BLaER1 (cell line): Measurements from ENCODE around the gene SCFD2.

Experiments used
- H3K27ac ChIP-seq: shearing (Covaris generic); formaldehyde crosslinking; 2 replicates; pipeline ENCODE4 v1.8.1; 2022
- H3K27me3 ChIP-seq: shearing (Covaris generic); formaldehyde crosslinking; 2 replicates; pipeline ENCODE4 v1.8.1; 2022
- H3K36me3 ChIP-seq: shearing (Covaris generic); formaldehyde crosslinking; 2 replicates; pipeline ENCODE4 v1.8.1; 2022
- H3K4me1 ChIP-seq: shearing (Covaris generic); formaldehyde crosslinking; 2 replicates; pipeline ENCODE4 v1.8.1; 2022
- H3K4me2 ChIP-seq: shearing (Covaris generic); formaldehyde crosslinking; 2 replicates; pipeline ENCODE4 v1.8.1; 2022
- H3K4me3 ChIP-seq: shearing (Covaris generic); formaldehyde crosslinking; 2 replicates; pipeline ENCODE4 v1.8.1; 2022
- H3K9ac ChIP-seq: shearing (Covaris generic); formaldehyde crosslinking; 2 replicates; pipeline ENCODE4 v1.8.1; 2022
- H3K9me3 ChIP-seq: shearing (Covaris generic); formaldehyde crosslinking; 2 replicates; pipeline ENCODE4 v1.8.1; 2022
- H4K20me1 ChIP-seq: shearing (Covaris generic); formaldehyde crosslinking; 2 replicates; pipeline ENCODE4 v1.8.1; 2022
- Cebpa-rat ChIP-seq: shearing (Covaris generic); IDR thresholded peaks from 2 replicates; pipeline ENCODE4 v1.8.1; 2022

Gene SCFD2

DNA sequence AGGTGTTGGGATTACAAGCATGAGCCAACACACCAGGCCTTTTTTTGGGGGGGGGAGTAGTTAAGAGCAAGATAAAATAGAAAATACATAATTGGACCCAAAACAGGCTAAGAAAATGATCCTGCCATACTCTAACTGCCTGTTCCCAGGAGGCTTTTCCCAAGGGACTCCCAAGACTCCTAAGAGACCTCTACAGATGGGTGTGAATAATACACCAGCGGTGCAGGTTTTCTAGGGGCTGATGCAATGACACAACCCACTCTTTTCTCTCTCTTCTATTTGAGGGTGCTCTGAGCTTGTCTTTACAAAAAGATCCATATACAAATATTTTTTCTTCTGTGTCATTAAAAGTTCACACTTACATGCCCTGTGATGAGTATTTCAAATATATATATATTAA, 386.8 kb downstream of the SCFD2 start:
- no peaks in the 10 kb centered on the region for H4K20me1 ChIP-seq
- no peak for TF ChIP-seq Cebpa-rat

DNA sequence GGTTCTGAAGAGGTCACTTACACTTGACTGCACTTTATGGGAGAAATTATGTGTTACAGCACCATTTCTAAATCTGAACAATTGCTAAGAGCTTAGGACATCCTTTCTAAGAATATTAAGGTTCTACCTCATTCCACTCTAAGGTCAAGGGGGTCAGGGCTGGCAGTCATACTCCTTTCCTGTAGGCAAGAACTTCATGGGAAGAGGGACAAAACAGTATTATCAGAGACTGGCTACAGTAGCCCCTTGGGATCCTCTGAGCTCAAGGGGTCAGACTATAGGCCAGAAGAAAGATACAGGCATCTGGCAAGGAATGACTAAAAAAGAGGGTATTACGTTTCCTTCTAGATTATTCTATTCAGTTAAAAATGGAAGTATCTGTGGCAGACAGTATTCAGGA, 388.6 kb downstream of the SCFD2 start:
- Histone ChIP-seq H3K36me3 (no peaks in the 10 kb centered on the region), H3K4me2 (no peak overlapping the region), H3K4me1 (peaks cover 7% of the 10 kb centered on the region; the same call in 1 of the 2 replicates), H3K27me3 (no peaks in the 10 kb centered on the region), H3K27ac (no peak overlapping the region), H3K4me3 (no peak overlapping the region), H3K9ac (no peak overlapping the region), H3K9me3 (no peaks in the 10 kb centered on the region), H4K20me1 (no peaks in the 10 kb centered on the region)
- no peak for TF ChIP-seq Cebpa-rat

More for the DNA sequence above, 386.8 kb downstream of the SCFD2 start:
- H3K27ac ChIP-seq, result no peak overlapping the region
- no peaks in the 10 kb centered on the region for H3K9me3 ChIP-seq
- peaks cover 11% of the 10 kb centered on the region for H3K4me1 ChIP-seq
- no peaks in the 10 kb centered on the region for H3K27me3 ChIP-seq
- no peak overlapping the region for H3K4me2 ChIP-seq
- H3K9ac ChIP-seq, result no peak overlapping the region
- no peaks in the 10 kb centered on the region for H3K36me3 ChIP-seq
- no peak overlapping the region for H3K4me3 ChIP-seq

DNA sequence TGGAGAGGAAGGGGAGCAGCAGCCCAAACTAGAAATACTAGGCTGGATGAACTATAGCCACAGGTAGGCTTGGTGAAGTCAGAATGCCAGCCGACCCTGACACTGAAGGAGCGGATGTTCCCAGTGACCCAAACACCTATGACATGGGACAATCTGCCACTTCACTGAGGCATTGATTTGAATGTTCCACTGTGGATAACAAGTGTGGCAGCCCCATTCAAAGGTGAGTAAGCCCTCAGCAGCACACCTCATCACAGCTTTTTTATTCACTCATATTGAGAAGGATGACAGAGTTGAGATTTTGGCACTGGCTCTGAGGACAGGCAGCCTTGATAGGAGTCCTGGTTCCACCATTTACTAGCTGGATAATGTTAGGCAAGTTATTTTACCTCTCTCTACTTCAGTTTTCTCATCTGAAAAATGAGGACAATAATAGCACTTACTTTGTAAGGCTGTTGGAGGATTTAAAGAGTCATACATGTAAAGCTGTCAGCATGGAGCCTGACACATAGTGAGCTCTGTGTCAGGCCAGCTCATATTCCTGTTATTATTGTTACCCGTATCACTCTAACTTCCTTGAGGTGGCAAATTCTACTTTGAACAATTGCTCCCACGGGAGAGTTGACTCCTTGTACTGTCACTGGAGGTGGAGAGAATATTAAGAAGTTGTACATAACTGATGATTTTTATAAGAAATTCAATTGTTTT, 389.2 kb downstream of the SCFD2 start:
- Histone ChIP-seq H3K36me3 (no peaks in the 10 kb centered on the region), H4K20me1 (no peaks in the 10 kb centered on the region), H3K9me3 (no peaks in the 10 kb centered on the region), H3K4me1 (peaks cover 7% of the 10 kb centered on the region; the same call in 1 of the 2 replicates), H3K27ac (no peak overlapping the region), H3K9ac (no peak overlapping the region), H3K4me2 (no peak overlapping the region), H3K27me3 (no peaks in the 10 kb centered on the region), H3K4me3 (no peak overlapping the region)
- TF ChIP-seq Cebpa-rat, result no peak

DNA sequence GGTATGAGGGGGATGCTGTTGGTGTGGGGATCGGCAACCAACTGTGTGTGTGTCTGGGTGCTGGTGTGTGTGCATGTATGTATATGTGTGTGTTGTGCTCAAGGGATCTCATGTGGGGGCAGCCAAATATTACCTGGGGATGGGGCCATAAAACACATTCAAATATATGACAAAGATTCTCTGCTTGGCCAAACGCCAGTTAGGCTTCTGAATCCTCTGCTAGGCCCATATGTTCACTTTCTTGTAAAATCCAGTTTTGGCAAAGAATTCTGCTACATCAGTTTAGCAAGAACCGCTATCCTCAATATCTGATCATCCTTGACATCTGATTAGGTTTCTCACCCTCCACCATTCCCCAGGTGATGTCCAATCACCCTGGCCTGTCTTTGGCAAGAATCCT, 397.2 kb downstream of the SCFD2 start:
- Histone ChIP-seq H4K20me1 (no peaks in the 10 kb centered on the region), H3K4me2 (no peak overlapping the region), H3K9ac (no peak overlapping the region), H3K27ac (no peak overlapping the region), H3K9me3 (0 out of 2 replicates have a peak, but pooled peaks cover 11% of the 10 kb centered on the region), H3K4me3 (no peak overlapping the region), H3K27me3 (no peaks in the 10 kb centered on the region), H3K4me1 (no peaks in the 10 kb centered on the region), H3K36me3 (no peaks in the 10 kb centered on the region)
- TF ChIP-seq Cebpa-rat, result no peak

DNA sequence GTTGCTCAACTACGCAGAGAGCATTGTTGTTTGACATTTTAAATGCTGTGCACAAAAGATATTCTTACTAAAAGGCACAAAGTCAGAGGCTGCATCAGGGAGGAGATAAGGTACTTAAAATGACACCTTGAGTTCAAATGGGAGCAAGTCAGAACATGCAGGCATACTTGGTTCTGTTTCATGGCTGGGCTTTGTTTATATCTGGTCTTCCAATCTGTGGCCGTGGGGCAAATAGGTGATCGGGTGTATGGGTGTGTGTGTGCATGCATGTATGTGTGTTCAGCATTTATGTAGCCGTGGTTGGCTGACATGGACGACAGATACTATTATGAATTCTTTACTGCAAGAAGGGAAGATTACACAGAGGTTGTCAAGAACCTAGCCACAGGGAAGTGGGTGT, 397.6 kb downstream of the SCFD2 start:
- Histone ChIP-seq H3K4me1 (no peaks in the 10 kb centered on the region), H3K27me3 (no peaks in the 10 kb centered on the region), H3K36me3 (no peaks in the 10 kb centered on the region), H4K20me1 (no peaks in the 10 kb centered on the region), H3K27ac (no peak overlapping the region), H3K4me2 (no peak overlapping the region), H3K4me3 (no peak overlapping the region), H3K9ac (no peak overlapping the region), H3K9me3 (0 out of 2 replicates have a peak, but pooled peaks cover 11% of the 10 kb centered on the region)
- no peak for TF ChIP-seq Cebpa-rat

DNA sequence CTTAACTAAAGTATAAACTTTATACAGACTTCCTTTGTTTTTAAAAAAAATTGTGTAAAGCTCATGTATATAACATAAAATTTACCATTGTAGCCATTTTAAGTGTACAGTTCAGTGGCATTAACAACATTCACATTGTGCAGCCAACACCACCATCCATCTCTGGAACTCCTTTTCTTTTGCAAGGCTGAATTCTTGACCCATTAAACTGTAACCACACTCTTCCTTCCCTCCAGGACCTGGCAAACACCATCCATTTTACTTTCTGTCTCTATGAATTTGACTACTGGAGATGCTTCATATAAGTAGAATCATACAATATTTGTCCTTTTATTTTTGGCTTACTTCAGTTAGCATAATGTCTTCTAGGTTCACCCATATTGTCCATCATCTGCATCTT, 399.1 kb downstream of the SCFD2 start:
- Histone ChIP-seq H3K9me3 (0 out of 2 replicates have a peak, but pooled peaks cover 11% of the 10 kb centered on the region), H3K9ac (no peak overlapping the region), H3K4me1 (no peaks in the 10 kb centered on the region), H3K36me3 (no peaks in the 10 kb centered on the region), H3K27ac (no peak overlapping the region), H4K20me1 (no peaks in the 10 kb centered on the region), H3K4me2 (no peak overlapping the region), H3K4me3 (no peak overlapping the region), H3K27me3 (no peaks in the 10 kb centered on the region)
- TF ChIP-seq Cebpa-rat, result no peak

DNA sequence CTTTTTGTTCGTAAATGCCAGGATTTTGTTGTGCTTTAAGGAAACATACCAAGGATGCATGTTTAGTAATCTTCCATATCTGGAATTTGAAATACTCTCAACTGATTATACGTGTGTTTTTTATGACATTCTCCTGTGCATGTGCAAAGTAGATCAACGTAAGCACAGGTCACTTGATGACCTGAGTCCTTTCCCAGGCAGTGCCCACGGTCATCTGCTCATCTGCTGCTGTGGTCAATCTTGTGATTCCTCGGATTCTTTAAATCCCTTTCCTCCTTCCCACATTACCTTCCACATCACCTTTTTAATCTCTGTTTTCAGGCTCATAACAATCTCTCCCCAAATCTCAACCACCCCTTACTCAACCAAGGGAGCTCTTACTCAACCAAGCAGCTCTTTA, 399.7 kb downstream of the SCFD2 start:
- H3K4me1 ChIP-seq, result no peaks in the 10 kb centered on the region
- no peak overlapping the region for H3K9ac ChIP-seq
- no peak overlapping the region for H3K4me2 ChIP-seq
- no peaks in the 10 kb centered on the region for H4K20me1 ChIP-seq
- no peak for TF ChIP-seq Cebpa-rat
- no peak overlapping the region for H3K4me3 ChIP-seq
- H3K27me3 ChIP-seq, result no peaks in the 10 kb centered on the region
- H3K9me3 ChIP-seq, result 0 out of 2 replicates have a peak, but pooled peaks cover 11% of the 10 kb centered on the region
- no peak overlapping the region for H3K27ac ChIP-seq
- H3K36me3 ChIP-seq, result no peaks in the 10 kb centered on the region

DNA sequence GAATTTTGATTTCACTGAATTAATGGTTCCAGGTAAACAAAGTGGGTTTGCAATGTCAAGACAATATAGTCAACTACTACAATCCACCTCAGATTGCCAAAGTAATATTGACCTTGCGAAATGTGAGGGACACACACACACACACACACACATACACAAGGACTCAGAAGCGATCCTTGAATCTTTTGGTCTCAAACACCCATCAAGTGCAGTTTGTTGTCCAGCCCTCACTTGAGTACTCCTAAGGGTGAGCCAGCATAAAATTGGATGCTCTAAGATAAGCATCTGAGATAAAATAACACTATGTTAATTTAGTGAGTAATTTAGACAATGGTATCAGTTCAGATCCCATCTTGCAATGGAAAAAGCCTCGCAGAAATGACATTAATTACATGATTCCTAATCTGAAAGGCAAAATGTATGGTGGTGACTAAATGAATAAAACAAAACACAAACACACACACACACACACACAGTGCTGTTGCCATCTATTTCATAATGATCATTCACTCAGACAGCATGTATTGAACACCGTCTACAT, 401.2 kb downstream of the SCFD2 start:
- no peaks in the 10 kb centered on the region for H3K36me3 ChIP-seq
- H3K4me1 ChIP-seq, result no peaks in the 10 kb centered on the region
- no peak overlapping the region for H3K27ac ChIP-seq
- H3K9ac ChIP-seq, result no peak overlapping the region
- H3K27me3 ChIP-seq, result no peaks in the 10 kb centered on the region
- H3K4me2 ChIP-seq, result no peak overlapping the region
- TF ChIP-seq Cebpa-rat, result no peak
- H3K9me3 ChIP-seq, result 0 out of 2 replicates have a peak, but pooled peaks cover 3% of the 10 kb centered on the region
- no peaks in the 10 kb centered on the region for H4K20me1 ChIP-seq
- no peak overlapping the region for H3K4me3 ChIP-seq

DNA sequence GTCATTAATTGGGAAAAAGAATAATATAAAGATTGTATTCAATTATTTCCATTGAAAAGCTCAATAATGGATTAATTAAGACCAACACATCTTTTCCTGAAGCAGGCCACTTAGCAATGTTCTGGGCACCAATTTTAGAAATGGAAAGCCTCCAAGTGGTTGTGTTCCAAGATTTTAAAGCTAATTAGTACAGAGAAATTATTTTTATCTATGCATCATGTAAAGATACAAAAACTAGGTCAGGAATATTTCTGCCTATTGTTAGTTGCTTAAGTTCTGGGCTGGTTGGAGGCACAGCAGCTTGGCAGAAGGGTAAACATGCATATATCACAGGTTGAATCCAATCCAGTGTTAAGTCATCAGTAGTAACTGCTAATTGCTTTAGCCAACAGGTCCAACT, 401.9 kb downstream of the SCFD2 start:
- no peaks in the 10 kb centered on the region for H3K36me3 ChIP-seq
- no peaks in the 10 kb centered on the region for H3K4me1 ChIP-seq
- no peak overlapping the region for H3K4me2 ChIP-seq
- H3K9ac ChIP-seq, result no peak overlapping the region
- H3K27me3 ChIP-seq, result no peaks in the 10 kb centered on the region
- no peak for TF ChIP-seq Cebpa-rat
- H3K4me3 ChIP-seq, result no peak overlapping the region
- no peak overlapping the region for H3K27ac ChIP-seq
- no peaks in the 10 kb centered on the region for H4K20me1 ChIP-seq
- H3K9me3 ChIP-seq, result no peaks in the 10 kb centered on the region

DNA sequence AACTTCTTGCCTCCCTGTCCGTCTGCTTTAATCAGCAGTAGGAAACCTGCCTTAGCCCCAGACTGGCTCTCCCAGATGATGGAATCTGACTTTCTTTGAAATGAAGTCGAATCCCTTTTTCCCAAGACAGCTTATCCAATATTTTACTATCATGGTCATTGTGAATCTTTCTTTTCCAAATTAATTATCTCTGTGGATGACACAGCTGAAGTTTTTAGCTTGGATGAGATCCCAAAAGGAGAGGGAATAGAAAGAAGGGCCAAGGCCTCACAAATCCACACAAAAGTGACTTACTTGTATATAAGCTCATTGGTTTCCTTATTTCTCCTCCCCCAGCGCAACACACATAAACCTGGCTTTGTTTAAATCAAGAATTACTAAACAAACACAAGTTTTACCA, 403.1 kb downstream of the SCFD2 start:
- TF ChIP-seq Cebpa-rat, result no peak
- H4K20me1 ChIP-seq, result no peaks in the 10 kb centered on the region
- no peak overlapping the region for H3K9ac ChIP-seq
- H3K4me3 ChIP-seq, result no peak overlapping the region
- H3K9me3 ChIP-seq, result no peaks in the 10 kb centered on the region
- H3K36me3 ChIP-seq, result no peaks in the 10 kb centered on the region
- no peak overlapping the region for H3K27ac ChIP-seq
- peaks cover 1% of the 10 kb centered on the region; the same call in 1 of the 2 replicates for H3K4me1 ChIP-seq
- no peaks in the 10 kb centered on the region for H3K27me3 ChIP-seq
- no peak overlapping the region for H3K4me2 ChIP-seq
